HG03432 (cell line): Measurements from ENCODE around the gene GOLT1A.

ENCODE experiments used
- ATAC-seq: cut with Tn5 transposase; IDR thresholded peaks from one replicate; pipeline ENCODE4 v1.9.1; 2021; ENCODE audit warnings: mild to moderate bottlenecking, moderate library complexity; ENCODE audit not compliant: unreplicated experiment

GOLT1A gene

GRCh38 chr1:204221271-204221670, 7.5 kb upstream of the GOLT1A start:
- no peak for ATAC-seq

DNA sequence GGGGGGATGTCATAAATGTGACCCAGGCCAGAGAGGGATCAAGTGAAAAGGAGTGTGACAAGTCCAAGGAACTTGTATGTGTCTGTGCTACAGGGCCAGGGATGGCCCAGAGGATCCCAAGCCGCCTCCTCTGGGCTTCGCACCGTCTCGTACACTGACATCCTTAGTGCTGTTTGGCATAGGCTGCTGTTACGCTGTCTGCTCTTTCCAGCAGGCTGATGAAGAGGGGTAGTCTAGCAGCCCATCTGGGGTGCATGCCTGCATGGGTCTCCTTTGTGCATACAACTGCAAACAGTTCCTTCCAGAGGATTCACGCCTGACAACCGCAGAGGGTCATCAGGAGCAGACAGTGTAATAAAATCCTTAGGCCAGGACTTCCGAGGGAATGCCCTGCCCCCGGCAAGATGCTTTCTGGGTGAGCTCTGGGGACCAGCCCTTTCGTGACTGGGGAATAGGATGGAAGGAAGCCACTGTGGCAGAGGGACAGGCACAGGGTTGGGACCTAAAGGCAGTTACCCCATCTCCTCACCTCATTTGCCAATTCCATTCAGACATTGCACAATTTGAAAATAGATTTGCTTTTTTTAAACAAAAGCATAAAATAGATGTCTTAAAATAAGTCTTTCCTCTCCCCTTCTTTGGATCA, 6.3 kb upstream of the GOLT1A start:
- no peak for ATAC-seq

- no peak for ATAC-seq
Measured at GRCh38 chr1:204218552-204218951, 4.8 kb upstream of the GOLT1A start.

GRCh38 chr1:204217648-204218000, 3.8 kb upstream of the GOLT1A start:
- ATAC-seq: no peak

GRCh38 chr1:204216880-204217647, 3.3 kb upstream of the GOLT1A start:
- no peak for ATAC-seq

- ATAC-seq: no peak
Measured at GRCh38 chr1:204216236-204216635, 2.4 kb upstream of the GOLT1A start.

- no peak for ATAC-seq
Measured at GRCh38 chr1:204212715-204213114, 1.1 kb downstream of the GOLT1A start.

DNA sequence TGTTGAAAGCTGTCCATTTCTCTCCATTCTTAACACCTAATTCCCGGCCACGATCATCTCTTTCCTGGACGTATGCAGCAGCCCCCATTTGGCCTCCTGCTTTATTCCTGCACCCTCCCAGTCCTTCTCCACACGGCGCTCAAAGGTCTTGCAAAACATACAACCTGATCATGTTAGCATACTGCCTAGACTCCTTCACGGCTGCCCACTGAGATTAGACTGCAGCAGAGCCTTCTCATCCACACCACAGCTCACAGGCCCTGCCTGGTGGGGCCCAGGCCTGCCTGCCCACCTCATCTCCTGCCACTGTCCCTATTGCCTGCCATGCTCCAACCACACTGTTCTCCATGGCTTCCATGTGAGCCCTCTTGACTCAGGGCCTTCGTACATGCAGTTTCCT, 2.7 kb downstream of the GOLT1A start:
- ATAC-seq: no peak

DNA sequence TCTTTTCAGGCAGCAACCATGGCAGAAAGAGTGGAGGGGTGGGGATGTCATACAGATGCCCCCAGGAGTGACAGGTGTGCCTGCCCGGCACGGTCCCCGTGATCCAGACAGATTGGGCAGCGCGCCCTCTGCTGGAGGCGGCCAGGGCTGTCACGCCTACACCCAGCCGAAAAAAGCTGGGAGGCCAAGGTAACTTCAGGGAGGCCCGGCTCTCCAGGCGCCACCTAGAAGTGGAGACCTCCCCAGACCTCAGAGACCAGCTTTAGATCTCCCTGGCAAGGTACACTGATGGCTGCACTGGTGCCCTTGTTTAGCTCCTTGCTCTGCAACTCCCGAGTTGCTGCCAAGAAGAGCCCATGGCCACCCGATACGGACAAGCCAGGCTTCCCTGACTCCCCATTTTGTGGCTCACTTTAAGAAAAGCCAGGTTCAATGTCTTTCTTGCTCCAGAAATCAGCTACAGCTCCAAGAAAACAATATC, 6.6 kb downstream of the GOLT1A start:
- no peak for ATAC-seq

DNA sequence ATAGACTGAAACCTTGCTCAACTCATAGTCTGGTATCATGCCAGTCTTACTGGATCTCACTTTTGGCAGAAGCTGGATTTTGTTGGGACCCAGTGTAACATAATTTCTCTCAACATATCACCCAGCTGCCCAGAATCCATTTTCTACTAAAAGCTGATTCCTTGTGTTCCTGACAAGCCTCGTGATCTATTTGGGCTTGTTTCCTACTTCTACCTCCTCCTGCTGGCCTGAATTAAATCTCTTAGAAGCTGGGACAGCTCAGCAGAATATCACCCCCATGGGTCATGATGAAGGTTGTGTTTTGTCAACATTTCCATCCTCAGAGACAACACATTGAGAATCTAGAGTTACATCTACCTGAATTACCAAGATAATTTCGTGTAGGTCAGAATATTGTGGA, 7.7 kb downstream of the GOLT1A start:
- ATAC-seq: no peak

DNA sequence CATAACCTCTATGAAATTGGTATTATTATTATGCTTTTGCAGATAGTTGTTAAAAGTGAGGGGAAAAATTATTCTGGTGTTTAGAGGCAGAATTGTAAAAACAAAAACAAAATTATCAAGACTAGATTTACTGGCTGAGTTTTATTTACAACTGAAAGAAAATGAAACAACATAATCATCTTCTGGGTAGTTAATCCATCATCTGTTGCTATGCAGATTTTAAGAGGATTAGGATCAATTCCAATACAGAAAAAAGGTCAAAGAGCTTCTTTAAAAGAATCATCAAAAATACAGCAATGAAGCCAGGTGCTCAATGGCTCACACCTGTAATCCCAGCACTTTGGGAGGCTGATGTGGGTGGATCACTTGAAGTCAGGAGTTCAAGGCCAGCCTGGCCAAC, 8.3 kb downstream of the GOLT1A start:
- no peak for ATAC-seq

GRCh38 chr1:204204944-204205343, 8.8 kb downstream of the GOLT1A start:
- no peak for ATAC-seq

GRCh38 chr1:204203206-204203767, 10.5 kb downstream of the GOLT1A start:
- no peak for ATAC-seq

- no peak for ATAC-seq
Measured at GRCh38 chr1:204202481-204202880, 11.3 kb downstream of the GOLT1A start.

- ATAC-seq: no peak
Measured at GRCh38 chr1:204201348-204202040, 12.3 kb downstream of the GOLT1A start.

DNA sequence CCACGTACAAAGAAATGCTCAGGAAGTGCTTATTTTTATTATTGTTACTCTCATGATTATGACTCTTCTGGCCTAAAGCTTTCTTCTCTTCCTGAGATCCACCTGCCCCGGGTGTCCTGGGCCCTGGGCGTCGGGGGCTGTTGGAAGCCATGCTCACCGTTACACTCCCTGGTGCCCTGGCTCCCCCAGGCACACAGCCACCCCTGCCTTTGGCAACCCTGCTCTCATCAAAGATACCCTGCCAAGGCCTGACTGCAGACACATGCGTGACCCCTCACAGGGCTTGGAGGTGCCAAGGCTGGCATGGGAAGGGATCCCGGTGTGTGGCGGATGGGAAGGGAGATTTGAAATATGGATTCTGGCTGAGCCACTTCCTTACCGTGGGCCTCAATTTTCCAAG, 14.2 kb downstream of the GOLT1A start:
- no peak for ATAC-seq

GRCh38 chr1:204198348-204199340, 15.1 kb downstream of the GOLT1A start:
- ATAC-seq: no peak

DNA sequence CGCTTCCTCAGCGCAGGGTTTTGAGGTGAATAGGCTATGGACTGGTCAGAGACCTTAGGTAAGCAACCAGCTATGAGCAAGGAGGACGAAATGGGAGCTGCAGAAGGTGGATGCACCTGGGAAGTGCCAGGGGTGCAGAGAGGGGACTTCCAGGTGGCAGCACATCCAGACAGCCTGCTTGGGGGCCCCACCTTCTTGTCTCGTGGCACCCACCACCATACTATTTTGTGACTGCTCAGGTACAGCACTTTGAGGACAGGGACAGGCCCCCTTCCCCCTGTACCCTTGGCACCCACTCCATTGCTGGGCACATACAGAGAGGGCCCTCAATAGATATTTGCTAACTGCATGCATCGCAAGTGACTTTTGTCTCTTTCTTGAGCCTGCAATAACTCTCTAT, 16.7 kb downstream of the GOLT1A start:
- no peak for ATAC-seq

GRCh38 chr1:204196068-204196795, 17.6 kb downstream of the GOLT1A start, which contains the start of gene KISS1:
TSS of gene KISS1 (minus strand) at chr1:204196491. CDS start at chr1:204192876, 3,615 bp downstream.
- ATAC-seq: no peak

DNA sequence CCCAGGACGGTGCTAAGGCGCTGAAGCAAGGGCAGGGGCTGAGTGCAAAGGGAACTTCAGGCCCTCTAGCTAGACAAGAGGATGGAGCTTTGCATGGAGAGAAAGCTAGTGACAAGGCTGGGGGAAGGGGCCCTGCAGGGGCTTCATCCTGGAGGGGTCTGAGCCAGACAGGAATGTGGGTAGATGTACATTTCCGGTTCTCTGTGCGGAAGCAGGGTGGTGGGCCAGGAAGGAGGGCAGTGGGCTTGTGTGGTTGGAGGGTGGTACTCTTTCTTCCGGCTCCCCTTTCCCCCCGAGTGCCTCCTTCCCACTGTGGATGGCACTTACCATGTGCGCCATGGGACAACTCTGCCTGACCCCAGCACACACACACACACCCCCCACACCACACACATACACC, 19.0 kb downstream of the GOLT1A start:
- ATAC-seq: no peak
